HFF-Myc (cell line): ENCODE results near the gene TRMT2A.

Experiments used
- DNase-seq: peaks from one replicate; pipeline ENCODE4 v3.0.0-alpha.2; 2011; ENCODE audit warnings: low read depth; ENCODE audit errors: extremely low read depth
- H3K4me3 ChIP-seq: replicated peaks from 2 replicates; pipeline ENCODE4 v1.5.1; 2011; ENCODE audit warnings: low read depth, mild to moderate bottlenecking, control low read depth, low read length
- CTCF ChIP-seq: IDR thresholded peaks from 2 replicates; pipeline ENCODE4 v1.5.1; 2012; ENCODE audit warnings: mild to moderate bottlenecking, low read depth, low read length, control low read depth; ENCODE audit errors: missing control alignments

TRMT2A gene

GRCh38 chr22:20116376-20116950 lies 563 bp downstream of the TRMT2A start:
- no peak for TF ChIP-seq CTCF
- DNase-seq = no peak
- H3K4me3 ChIP-seq = peak overlapping the region; percentile 87

GRCh38 chr22:20115691-20116375 lies 1.2 kb downstream of the TRMT2A start, which contains the start of gene RANBP1:
Gene RANBP1 (plus strand): TSS chr22:20116104. CDS start chr22:20116185, 81 bp downstream.
- DNase-seq = no peak
- H3K4me3 ChIP-seq = peak within 1 kb of the TSS; percentile 87
- no peak for TF ChIP-seq CTCF

- DNase-seq = no peak
- TF ChIP-seq CTCF = no peak
- peak overlapping the region; percentile 87 for H3K4me3 ChIP-seq
These were observed 2.2 kb downstream of the TRMT2A start for GRCh38 chr22:20114506-20115475.

GRCh38 chr22:20113551-20114310 lies 3.3 kb downstream of the TRMT2A start:
- H3K4me3 ChIP-seq = no peak overlapping the region
- TF ChIP-seq CTCF = no peak
- no peak for DNase-seq

- DNase-seq = no peak
- no peak for TF ChIP-seq CTCF
- no peak overlapping the region for H3K4me3 ChIP-seq
These were observed 4.2 kb downstream of the TRMT2A start for GRCh38 chr22:20112623-20113511.
